Embryonic facial prominence (tissue), 1 donor: Measurements from ENCODE around the gene TNFRSF1B.

Experiments used
- DNase-seq: peaks from one replicate; pipeline ENCODE4 v3.0.0-alpha.2; 2016; ENCODE audit errors: extremely low spot score

The TNFRSF1B gene

GRCh38 chr1:12176298-12177118 lies 9.7 kb downstream of the TNFRSF1B start:
- no peak for DNase-seq

GRCh38 chr1:12177156-12177998 lies 10.6 kb downstream of the TNFRSF1B start:
- no peak for DNase-seq

GRCh38 chr1:12177999-12178441 lies 11.2 kb downstream of the TNFRSF1B start:
- DNase-seq, result no peak

GRCh38 chr1:12178511-12178910 lies 11.7 kb downstream of the TNFRSF1B start:
- no peak for DNase-seq

GRCh38 chr1:12179111-12179519 lies 12.3 kb downstream of the TNFRSF1B start:
- no peak for DNase-seq

- no peak for DNase-seq
Measured at GRCh38 chr1:12179676-12180075, 12.9 kb downstream of the TNFRSF1B start.

- no peak for DNase-seq
Measured at GRCh38 chr1:12180315-12180714, 13.5 kb downstream of the TNFRSF1B start.

GRCh38 chr1:12180903-12181302 lies 14.1 kb downstream of the TNFRSF1B start:
- no peak for DNase-seq

GRCh38 chr1:12181568-12181967 lies 14.8 kb downstream of the TNFRSF1B start:
- no peak for DNase-seq

GRCh38 chr1:12182410-12182984 lies 15.7 kb downstream of the TNFRSF1B start:
- no peak for DNase-seq

GRCh38 chr1:12183095-12183794 lies 16.5 kb downstream of the TNFRSF1B start:
- no peak for DNase-seq

GRCh38 chr1:12184008-12184681 lies 17.4 kb downstream of the TNFRSF1B start:
- DNase-seq, result no peak

- no peak for DNase-seq
Measured at GRCh38 chr1:12185036-12185917, 18.5 kb downstream of the TNFRSF1B start.

GRCh38 chr1:12185918-12186678 lies 19.3 kb downstream of the TNFRSF1B start:
- DNase-seq, result no peak

GRCh38 chr1:12186679-12186985 lies 19.8 kb downstream of the TNFRSF1B start:
- no peak for DNase-seq

- DNase-seq, result no peak
Measured at GRCh38 chr1:12188115-12188514, 21.3 kb downstream of the TNFRSF1B start.

- no peak for DNase-seq
Measured at GRCh38 chr1:12188657-12189327, 22.0 kb downstream of the TNFRSF1B start.

- DNase-seq, result no peak
Measured at GRCh38 chr1:12189328-12189682, 22.5 kb downstream of the TNFRSF1B start.
